ENCODE data around the gene OR51G1.

Gene OR51G1

GRCh38 chr11:4916581-4916980 lies 7.6 kb downstream of the OR51G1 start:
- no peak overlapping the region for H2BK5ac ChIP-seq (ENCODE audit: low read length)
- H3K9ac ChIP-seq (ENCODE audit: low read depth, low read length, poor library complexity), result no peak overlapping the region
- no peak overlapping the region for H2AFZ ChIP-seq (ENCODE audit: low read length)
- no peaks in the 10 kb centered on the region for H3K36me3 ChIP-seq (replicated peaks in 1 of 2; ENCODE audit: control insufficient read depth in 2 of 2, insufficient read depth in 2 of 2, low read length in 2 of 2)
- no peak overlapping the region for H4K8ac ChIP-seq (ENCODE audit: low read depth, low read length)
- no peak overlapping the region for H3K27ac ChIP-seq (replicated peaks; ENCODE audit: low read length)
- H3K27me3 ChIP-seq (ENCODE audit: control insufficient read depth in 3 of 3, insufficient read depth in 3 of 3, low read depth in 1 of 3, low read length in 3 of 3), result no peaks in the 10 kb centered on the region
- H2BK120ac ChIP-seq (ENCODE audit: low read depth, low read length), result no peak overlapping the region
- peaks cover 0 to 2% of the 10 kb centered on the region in 2 donors for H3K4me1 ChIP-seq (ENCODE audit: control insufficient read depth in 2 of 2, insufficient read depth in 1 of 2, low read depth in 1 of 2, low read length in 2 of 2)
- no peak overlapping the region for H3K4me3 ChIP-seq (ENCODE audit: low read length in 2 of 2)
- H3K18ac ChIP-seq (ENCODE audit: low read length), result no peak overlapping the region
- no peak for DNase-seq (ENCODE audit: low spot score)
- H3K79me1 ChIP-seq (ENCODE audit: low read depth, low read length), result no peaks in the 10 kb centered on the region
- H3K4ac ChIP-seq (ENCODE audit: low read length), result no peak overlapping the region
- no peak overlapping the region for H4K91ac ChIP-seq (ENCODE audit: low read depth, low read length, poor library complexity)
- H2BK15ac ChIP-seq (ENCODE audit: low read length), result no peak overlapping the region
- H3K23ac ChIP-seq (ENCODE audit: low read depth, low read length, poor library complexity), result no peak overlapping the region
- no peak overlapping the region for H3K4me2 ChIP-seq (ENCODE audit: insufficient read depth, low read length, poor library complexity, severe bottlenecking)
- H2BK12ac ChIP-seq (ENCODE audit: low read length), result no peak overlapping the region
- H3K14ac ChIP-seq (ENCODE audit: low read length), result no peak overlapping the region
- H3K9me3 ChIP-seq (replicated peaks in 1 of 2; ENCODE audit: control insufficient read depth in 2 of 2, insufficient read depth in 1 of 2, low read depth in 1 of 2, low read length in 2 of 2), result no peaks in the 10 kb centered on the region
- H2AK5ac ChIP-seq (ENCODE audit: low read depth, low read length), result no peak overlapping the region

- Histone ChIP-seq H2BK12ac (ENCODE audit: low read length) (no peak within 1 kb of the TSS), H3K18ac (ENCODE audit: low read length) (no peak within 1 kb of the TSS), H3K14ac (ENCODE audit: low read length) (no peak within 1 kb of the TSS), H2BK5ac (ENCODE audit: low read length) (no peak within 1 kb of the TSS), H3K4me1 (ENCODE audit: control insufficient read depth in 2 of 2, insufficient read depth in 1 of 2, low read depth in 1 of 2, low read length in 2 of 2) (no peaks in the 10 kb centered on the region), H2BK120ac (ENCODE audit: low read depth, low read length) (no peak within 1 kb of the TSS), H4K8ac (ENCODE audit: low read depth, low read length) (no peak within 1 kb of the TSS), H3K36me3 (replicated peaks in 1 of 2; ENCODE audit: control insufficient read depth in 2 of 2, insufficient read depth in 2 of 2, low read length in 2 of 2) (no peaks in the 10 kb centered on the region), H2BK15ac (ENCODE audit: low read length) (no peak within 1 kb of the TSS), H3K9ac (ENCODE audit: low read depth, low read length, poor library complexity) (no peak within 1 kb of the TSS), H3K27ac (replicated peaks; ENCODE audit: low read length) (no peak within 1 kb of the TSS), H3K4ac (ENCODE audit: low read length) (no peak within 1 kb of the TSS), H2AK5ac (ENCODE audit: low read depth, low read length) (no peak within 1 kb of the TSS), H3K9me3 (replicated peaks in 1 of 2; ENCODE audit: control insufficient read depth in 2 of 2, insufficient read depth in 1 of 2, low read depth in 1 of 2, low read length in 2 of 2) (no peaks in the 10 kb centered on the region), H3K23ac (ENCODE audit: low read depth, low read length, poor library complexity) (no peak within 1 kb of the TSS), H3K27me3 (ENCODE audit: control insufficient read depth in 3 of 3, insufficient read depth in 3 of 3, low read depth in 1 of 3, low read length in 3 of 3) (no peaks in the 10 kb centered on the region), H3K4me2 (ENCODE audit: insufficient read depth, low read length, poor library complexity, severe bottlenecking) (no peak within 1 kb of the TSS), H2AFZ (ENCODE audit: low read length) (no peak within 1 kb of the TSS), H3K79me1 (ENCODE audit: low read depth, low read length) (no peaks in the 10 kb centered on the region), H3K4me3 (ENCODE audit: low read length in 2 of 2) (no peak within 1 kb of the TSS), H4K91ac (ENCODE audit: low read depth, low read length, poor library complexity) (no peak within 1 kb of the TSS)
- no peak for DNase-seq (ENCODE audit: low spot score)
Observed at GRCh38 chr11:4903484-4903883, 20.7 kb downstream of the OR51G1 start, which contains the start of gene OR51A7. Gene OR51A7 (plus strand): TSS chr11:4903783. CDS start chr11:4907370, 3,587 bp downstream.

- no peak overlapping the region for H2BK12ac ChIP-seq (ENCODE audit: low read length)
- no peak overlapping the region for H3K23ac ChIP-seq (ENCODE audit: low read depth, low read length, poor library complexity)
- H3K4me3 ChIP-seq (ENCODE audit: low read length in 2 of 2), result no peak overlapping the region
- no peaks in the 10 kb centered on the region for H3K79me1 ChIP-seq (ENCODE audit: low read depth, low read length)
- no peak overlapping the region for H2BK120ac ChIP-seq (ENCODE audit: low read depth, low read length)
- H3K4me1 ChIP-seq (ENCODE audit: control insufficient read depth in 2 of 2, insufficient read depth in 1 of 2, low read depth in 1 of 2, low read length in 2 of 2), result no peaks in the 10 kb centered on the region
- no peak overlapping the region for H2BK15ac ChIP-seq (ENCODE audit: low read length)
- no peak overlapping the region for H2BK5ac ChIP-seq (ENCODE audit: low read length)
- no peak overlapping the region for H4K91ac ChIP-seq (ENCODE audit: low read depth, low read length, poor library complexity)
- no peak overlapping the region for H3K4me2 ChIP-seq (ENCODE audit: insufficient read depth, low read length, poor library complexity, severe bottlenecking)
- H3K14ac ChIP-seq (ENCODE audit: low read length), result no peak overlapping the region
- no peak overlapping the region for H2AK5ac ChIP-seq (ENCODE audit: low read depth, low read length)
- no peak overlapping the region for H3K4ac ChIP-seq (ENCODE audit: low read length)
- DNase-seq (ENCODE audit: low spot score), result no peak
- no peak overlapping the region for H4K8ac ChIP-seq (ENCODE audit: low read depth, low read length)
- no peaks in the 10 kb centered on the region for H3K9me3 ChIP-seq (replicated peaks in 1 of 2; ENCODE audit: control insufficient read depth in 2 of 2, insufficient read depth in 1 of 2, low read depth in 1 of 2, low read length in 2 of 2)
- H3K18ac ChIP-seq (ENCODE audit: low read length), result no peak overlapping the region
- no peaks in the 10 kb centered on the region for H3K27me3 ChIP-seq (ENCODE audit: control insufficient read depth in 3 of 3, insufficient read depth in 3 of 3, low read depth in 1 of 3, low read length in 3 of 3)
- WGBS, 2 donors (ENCODE audit: extremely low coverage in 2 of 2, insufficient read length in 2 of 2, insufficient replicate concordance in 1 of 2), result no CpG with 5 or more reads among the region's 1 CpG
- no peak overlapping the region for H3K27ac ChIP-seq (replicated peaks; ENCODE audit: low read length)
- H3K9ac ChIP-seq (ENCODE audit: low read depth, low read length, poor library complexity), result no peak overlapping the region
- no peaks in the 10 kb centered on the region for H3K36me3 ChIP-seq (replicated peaks in 1 of 2; ENCODE audit: control insufficient read depth in 2 of 2, insufficient read depth in 2 of 2, low read length in 2 of 2)
- H2AFZ ChIP-seq (ENCODE audit: low read length), result no peak overlapping the region
Observed at GRCh38 chr11:4891996-4892640, 32.0 kb downstream of the OR51G1 start.

GRCh38 chr11:4890279-4890678 lies 33.9 kb downstream of the OR51G1 start:
- H3K18ac ChIP-seq (ENCODE audit: low read length), result no peak overlapping the region
- H3K4me1 ChIP-seq (ENCODE audit: control insufficient read depth in 2 of 2, insufficient read depth in 1 of 2, low read depth in 1 of 2, low read length in 2 of 2), result no peaks in the 10 kb centered on the region
- H3K27me3 ChIP-seq (ENCODE audit: control insufficient read depth in 3 of 3, insufficient read depth in 3 of 3, low read depth in 1 of 3, low read length in 3 of 3), result no peaks in the 10 kb centered on the region
- H4K8ac ChIP-seq (ENCODE audit: low read depth, low read length), result no peak overlapping the region
- H3K9me3 ChIP-seq (replicated peaks in 1 of 2; ENCODE audit: control insufficient read depth in 2 of 2, insufficient read depth in 1 of 2, low read depth in 1 of 2, low read length in 2 of 2), result no peaks in the 10 kb centered on the region
- no peak overlapping the region for H3K14ac ChIP-seq (ENCODE audit: low read length)
- WGBS, 2 donors (ENCODE audit: extremely low coverage in 2 of 2, insufficient read length in 2 of 2, insufficient replicate concordance in 1 of 2), result no CpG with 5 or more reads among the region's 2 CpGs
- H3K27ac ChIP-seq (replicated peaks; ENCODE audit: low read length), result no peak overlapping the region
- H2AK5ac ChIP-seq (ENCODE audit: low read depth, low read length), result no peak overlapping the region
- H2AFZ ChIP-seq (ENCODE audit: low read length), result no peak overlapping the region
- H2BK5ac ChIP-seq (ENCODE audit: low read length), result no peak overlapping the region
- no peaks in the 10 kb centered on the region for H3K79me1 ChIP-seq (ENCODE audit: low read depth, low read length)
- H3K23ac ChIP-seq (ENCODE audit: low read depth, low read length, poor library complexity), result no peak overlapping the region
- H3K36me3 ChIP-seq (replicated peaks in 1 of 2; ENCODE audit: control insufficient read depth in 2 of 2, insufficient read depth in 2 of 2, low read length in 2 of 2), result no peaks in the 10 kb centered on the region
- no peak overlapping the region for H3K9ac ChIP-seq (ENCODE audit: low read depth, low read length, poor library complexity)
- no peak overlapping the region for H4K91ac ChIP-seq (ENCODE audit: low read depth, low read length, poor library complexity)
- no peak overlapping the region for H2BK12ac ChIP-seq (ENCODE audit: low read length)
- H2BK15ac ChIP-seq (ENCODE audit: low read length), result no peak overlapping the region
- no peak overlapping the region for H2BK120ac ChIP-seq (ENCODE audit: low read depth, low read length)
- no peak overlapping the region for H3K4me2 ChIP-seq (ENCODE audit: insufficient read depth, low read length, poor library complexity, severe bottlenecking)
- no peak overlapping the region for H3K4ac ChIP-seq (ENCODE audit: low read length)
- DNase-seq (ENCODE audit: low spot score), result no peak
- no peak overlapping the region for H3K4me3 ChIP-seq (ENCODE audit: low read length in 2 of 2)

Data from neuronal stem cell (in vitro differentiated cells).